ENCODE data around the gene MSH3.

GRCh38 chr5:80867233-80867632 is 212.8 kb downstream of the MSH3 start:
- TF ChIP-seq CTCF (IDR thresholded peaks at IDR 0.05; ENCODE audit: control extremely low read depth in 1 of 3, insufficient read depth in 1 of 3, low read depth in 1 of 3, low read length in 3 of 3) = no peak
- TF ChIP-seq BRCA1 (IDR thresholded peaks at IDR 0.05; ENCODE audit: low read depth, low read length) = no peak
- TF ChIP-seq RFX5 (IDR thresholded peaks at IDR 0.05; ENCODE audit: borderline replicate concordance, low read depth, low read length) = no peak

Data from H1 (cell line).